Spleen (tissue), 11 donors: ENCODE measurements around the gene RSL1D1. TPM values are rescaled to one million over a fixed set of nuclear protein-coding genes. Genes with fewer than 3 reads are reported as not detected.

Experiments used
- DNase-seq: peaks from one replicate; pipeline ENCODE4 v3.0.0-alpha.2; 2020
- H3K27ac ChIP-seq, 8 donors: fragments of 200-600 bp; sonication (generic) in 7 of 8; 1 replicate in 4 of 8; 2 replicates in 4 of 8; pipeline versions ENCODE4 v1.5.0 to v1.8.0; 2016 to 2021; ENCODE audit warnings: inconsistent platforms in 4 of 8, mild to moderate bottlenecking in 4 of 8, moderate library complexity in 1 of 8
- H3K27me3 ChIP-seq, 7 donors: fragments of 200-600 bp; sonication (generic) in 6 of 7; replicated peaks in 1 of 7; 1 replicate in 4 of 7; 2 replicates in 3 of 7; pipeline versions ENCODE4 v1.5.0 to v1.8.0; 2016 to 2021; ENCODE audit warnings: inconsistent platforms in 3 of 7, mild to moderate bottlenecking in 1 of 7
- H3K36me3 ChIP-seq, 6 donors: fragments of 200-600 bp; sonication (generic) in 5 of 6; 1 replicate in 4 of 6; 2 replicates in 2 of 6; pipeline versions ENCODE4 v1.5.0 to v1.8.0; 2016 to 2021; ENCODE audit warnings: inconsistent platforms in 2 of 6
- H3K4me1 ChIP-seq, 6 donors: fragments of 200-600 bp; sonication (generic) in 5 of 6; 1 replicate in 3 of 6; 2 replicates in 3 of 6; pipeline versions ENCODE4 v1.5.0 to v1.8.0; 2016 to 2021; ENCODE audit warnings: inconsistent platforms in 3 of 6
- H3K4me3 ChIP-seq, 8 donors: fragments of 200-600 bp; sonication (generic) in 7 of 8; 1 replicate in 4 of 8; 2 replicates in 4 of 8; pipeline versions ENCODE4 v1.5.0 to v1.8.0; 2016 to 2021; ENCODE audit warnings: inconsistent platforms in 4 of 8, mild to moderate bottlenecking in 4 of 8, moderate library complexity in 2 of 8
- H3K9me3 ChIP-seq, 8 donors: fragments of 200-600 bp; sonication (generic) in 7 of 8; 1 replicate in 4 of 8; 2 replicates in 4 of 8; pipeline versions ENCODE4 v1.5.0 to v1.8.0; 2016 to 2021; ENCODE audit warnings: inconsistent platforms in 4 of 8
- CTCF ChIP-seq, 11 experiments: fragments of 200-600 bp in 7 of 11; fragments of 450-650 bp in 4 of 11; sonication (generic) in 4 of 11; IDR thresholded peaks in 8 of 11; conservative IDR thresholded peaks in 3 of 11; 1 replicate in 7 of 11; 2 replicates in 4 of 11; pipeline versions ENCODE4 v1.4.0 to v1.8.0; 2016 to 2021; ENCODE audit warnings: antibody characterized with exemption in 11 of 11, inconsistent platforms in 4 of 11, mild to moderate bottlenecking in 1 of 11
- POLR2A ChIP-seq, 3 donors: fragments of 450-650 bp; IDR thresholded peaks; one replicate each; pipeline ENCODE4 v1.5.1; 2017; ENCODE audit warnings: antibody characterized with exemption in 3 of 3, mild to moderate bottlenecking in 1 of 3
- POLR2AphosphoS5 ChIP-seq, 3 donors: sonication (generic); formaldehyde crosslinking; IDR thresholded peaks; one replicate each; pipeline ENCODE4 v1.5.1; 2017; ENCODE audit warnings: antibody characterized with exemption in 3 of 3
- WGBS, 5 donors: extraction: QIAGEN DNeasy Blood & Tissue Kit in 3 of 5; methylation state at CpG; one replicate each; pipeline versions ENCODE4 v1.1.5 to v1.1.7; 2013 to 2018; 5-methylcytosine and 5-hydroxymethylcytosine counted together
- intact Hi-C: fragments of 100-400 bp; cut with DNase I; formaldehyde crosslinking; loops from one replicate; pipeline ENCODE4 v1.15.0; 2023; ENCODE audit warnings: low total_unique reads
- polyA plus RNA-seq, 3 donors: library from polyadenylated mRNA; stranded (reverse); fragments of 200-250 nt; gene quantifications; one replicate each; pipeline ENCODE4 v1.2.1, GENCODE V29; 2013
- total RNA-seq, 7 donors: library from RNA; depleted of rRNA in 3 of 7; stranded (reverse); fragments of >200 nt in 3 of 7; fragmentation: NEBNext Ultra II Directional in 4 of 7; extraction: Animal tissue kit (Norgen Biotek cat#: 25700) in 4 of 7; gene quantifications; one replicate each; pipeline versions ENCODE4 v1.1.0 to v1.2.1, GENCODE V29; 2016 to 2021
- donor health status: healthy with polysubstance abuse.
- donor health status: DM: no; HTN: no; CAD: no; lungs with moderate emphysema.
- donor health status: DM: no; HTN: no; CAD: no.
- donor health status: Bipolar disorder and iron deficiency.
- donor health status: healthy.
- donor health status: DM: no; HTN: no; CAD: no.
- donor health status: DM: yes; HTN: yes; CAD: no.

RSL1D1 gene
- total and polyA plus RNA-seq, 10 donors: 75.6 to 135 (median 112) TPM

DNA sequence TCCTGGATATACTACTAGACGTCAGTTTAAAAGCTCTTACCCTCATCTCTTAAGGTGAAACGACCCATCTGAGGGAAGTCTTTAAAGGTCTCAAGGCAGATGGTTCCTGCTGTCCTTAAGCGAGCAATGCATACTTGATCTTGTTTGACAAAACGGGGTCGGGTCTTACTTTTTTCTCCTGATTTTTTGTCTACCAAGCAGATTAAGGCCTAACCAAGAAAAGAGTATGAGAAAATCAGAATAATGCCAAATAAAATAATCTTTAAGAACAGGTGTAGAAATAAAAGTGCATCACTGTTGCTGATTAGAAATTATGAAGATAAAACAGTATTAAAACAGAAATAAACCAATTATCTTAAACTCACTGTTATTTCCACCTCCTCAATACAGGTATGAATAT, 24.4 kb upstream of the RSL1D1 start:
- Histone ChIP-seq H3K4me3 (no peak overlapping the region), H3K27me3 (no peaks in the 10 kb centered on the region), H3K9me3 (no peaks in the 10 kb centered on the region), H3K36me3 (peaks cover 0 to 100% (median 71%) of the 10 kb centered on the region in 6 donors), H3K4me1 (peaks cover 0 to 16% (median 0%) of the 10 kb centered on the region in 6 donors), H3K27ac (no peak overlapping the region)
- WGBS, 5 donors: 83 to 90% (median 89%) methylated on average over 5 of the region's 5 CpGs
- TF ChIP-seq POLR2A (IDR thresholded peaks at IDR 0.05): no peak
- TF ChIP-seq CTCF (IDR thresholded peaks at IDR 0.05 in 8 of 11, conservative IDR thresholded peaks at IDR 0.05 in 3 of 11): no peak
- no peak for TF ChIP-seq POLR2AphosphoS5 (IDR thresholded peaks at IDR 0.05)
- intact Hi-C loops: no loop called here
- no peak for DNase-seq

DNA sequence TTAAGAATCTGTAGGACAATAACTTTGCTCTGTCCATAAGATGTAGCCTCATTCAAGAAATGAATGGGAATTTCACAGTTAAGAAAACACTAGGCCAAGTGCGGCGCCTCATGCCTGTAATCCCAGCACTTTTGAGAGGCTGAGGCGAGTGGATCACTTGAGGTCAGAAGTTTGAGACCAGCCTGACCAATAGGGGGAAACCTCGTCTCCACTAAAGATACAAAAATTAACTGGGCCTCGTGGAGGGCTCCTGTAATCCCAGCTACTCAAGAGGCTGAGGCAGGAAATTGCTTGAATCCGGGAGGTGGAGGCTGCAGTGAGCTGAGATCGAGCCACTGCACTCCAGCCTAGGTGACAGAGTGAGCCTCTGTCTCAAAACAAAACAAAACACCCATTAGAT, 19.9 kb upstream of the RSL1D1 start:
- 54 to 68% (median 58%) methylated on average over 7 of the region's 7 CpGs for WGBS, 5 donors
- Histone ChIP-seq H3K27ac (no peak overlapping the region), H3K4me3 (no peak overlapping the region), H3K27me3 (no peaks in the 10 kb centered on the region), H3K4me1 (peaks cover 0 to 11% (median 0%) of the 10 kb centered on the region in 6 donors), H3K36me3 (peaks cover 0 to 86% (median 54%) of the 10 kb centered on the region in 6 donors), H3K9me3 (no peaks in the 10 kb centered on the region)
- DNase-seq: no peak
- TF ChIP-seq POLR2AphosphoS5 (IDR thresholded peaks at IDR 0.05): no peak
- no peak for TF ChIP-seq POLR2A (IDR thresholded peaks at IDR 0.05)
- no peak for TF ChIP-seq CTCF (IDR thresholded peaks at IDR 0.05 in 8 of 11, conservative IDR thresholded peaks at IDR 0.05 in 3 of 11)
- intact Hi-C loops: no loop called here

- Histone ChIP-seq H3K36me3 (peaks cover 0 to 78% (median 46%) of the 10 kb centered on the region in 6 donors), H3K27me3 (no peaks in the 10 kb centered on the region), H3K27ac (no peak overlapping the region), H3K9me3 (no peaks in the 10 kb centered on the region), H3K4me1 (peaks cover 0 to 15% (median 0%) of the 10 kb centered on the region in 6 donors), H3K4me3 (no peak overlapping the region)
- intact Hi-C loops: no loop called here
- TF ChIP-seq POLR2AphosphoS5 (IDR thresholded peaks at IDR 0.05) (no peak), CTCF (IDR thresholded peaks at IDR 0.05 in 8 of 11, conservative IDR thresholded peaks at IDR 0.05 in 3 of 11) (no peak), POLR2A (IDR thresholded peaks at IDR 0.05) (no peak)
- DNase-seq: no peak
- 51 to 85% (median 59%) methylated on average over 3 of the region's 3 CpGs for WGBS, 5 donors
Measured at GRCh38 chr16:11870399-11870798, 19.1 kb upstream of the RSL1D1 start.

- H3K36me3 ChIP-seq: peaks cover 0 to 70% (median 38%) of the 10 kb centered on the region in 6 donors
- 90 to 97% (median 95%) methylated on average over 8 of the region's 8 CpGs for WGBS, 5 donors
- intact Hi-C loops: no loop called here
- H3K9me3 ChIP-seq: no peaks in the 10 kb centered on the region
- H3K4me3 ChIP-seq: no peak overlapping the region
- no peak overlapping the region for H3K27ac ChIP-seq
- H3K27me3 ChIP-seq: no peaks in the 10 kb centered on the region
- DNase-seq: no peak
- peaks cover 0 to 18% (median 0%) of the 10 kb centered on the region in 6 donors for H3K4me1 ChIP-seq
- TF ChIP-seq CTCF (IDR thresholded peaks at IDR 0.05 in 8 of 11, conservative IDR thresholded peaks at IDR 0.05 in 3 of 11) (no peak), POLR2AphosphoS5 (IDR thresholded peaks at IDR 0.05) (no peak), POLR2A (IDR thresholded peaks at IDR 0.05) (no peak)
Measured at GRCh38 chr16:11869353-11870228, 18.2 kb upstream of the RSL1D1 start.
